Neural cell (in vitro differentiated cells): ENCODE measurements around the gene STEAP1. TPM values are rescaled to one million over a fixed set of nuclear protein-coding genes. Genes with fewer than 3 reads are reported as not detected.

ENCODE experiments used
- H2AFZ ChIP-seq: fragments of 200-600, 300-800 bp; sonication (generic), shearing (Covaris generic); 2 replicates; pipeline ENCODE4 v1.6.0; 2014; ENCODE audit warnings: low read depth, mild to moderate bottlenecking, antibody characterized with exemption, low read length, moderate library complexity
- H3F3A ChIP-seq: fragments of 200-600 bp; shearing (Covaris generic); 2 replicates; pipeline ENCODE4 v1.6.1; 2016; ENCODE audit warnings: mild to moderate bottlenecking, moderate library complexity, mixed read lengths, antibody characterized with exemption, low read length; ENCODE audit not compliant: insufficient read depth, poor library complexity, severe bottlenecking
- H3K27ac ChIP-seq: fragments of 200-600, 300-800 bp; sonication (generic), shearing (Covaris generic); 2 replicates; pipeline ENCODE4 v1.5.1; 2014; ENCODE audit warnings: mild to moderate bottlenecking, low read length, moderate library complexity
- H3K27me3 ChIP-seq: fragments of 300-800, 200-600 bp; sonication (generic), shearing (Covaris generic); 2 replicates; pipeline ENCODE4 v1.6.0; 2014; ENCODE audit warnings: mild to moderate bottlenecking, low read depth, low read length, moderate library complexity; ENCODE audit not compliant: insufficient read depth
- H3K36me3 ChIP-seq: fragments of 300-800, 200-600 bp; sonication (generic), shearing (Covaris generic); 2 replicates; pipeline ENCODE4 v1.5.1; 2014; ENCODE audit warnings: mild to moderate bottlenecking, antibody characterized with exemption, low read length, moderate library complexity; ENCODE audit not compliant: insufficient read depth
- H3K4me2 ChIP-seq: fragments of 300-800, 200-600 bp; sonication (generic), shearing (Covaris generic); 2 replicates; pipeline ENCODE4 v1.6.0; 2014; ENCODE audit warnings: mild to moderate bottlenecking, low read length
- H3K4me3 ChIP-seq: fragments of 300-800, 200-600 bp; sonication (generic), shearing (Covaris generic); 2 replicates; pipeline ENCODE4 v1.5.1; 2014; ENCODE audit warnings: mild to moderate bottlenecking, low read length, moderate library complexity
- H3K79me2 ChIP-seq: fragments of 200-600 bp; shearing (Covaris generic); replicated peaks from 2 replicates; pipeline ENCODE4 v1.6.0; 2014; ENCODE audit warnings: mild to moderate bottlenecking, low read length, moderate library complexity; ENCODE audit not compliant: insufficient read depth
- H3K9ac ChIP-seq: fragments of 300-800, 200-600 bp; sonication (generic), shearing (Covaris generic); 2 replicates; pipeline ENCODE4 v1.6.1; 2016; ENCODE audit warnings: mild to moderate bottlenecking, low read length, mixed read lengths
- H3K9me2 ChIP-seq: fragments of 200-600 bp; shearing (Covaris generic); 2 replicates; pipeline ENCODE4 v1.6.1; 2016; ENCODE audit warnings: mild to moderate bottlenecking, low read length, mixed read lengths; ENCODE audit not compliant: insufficient read depth
- H3K9me3 ChIP-seq: fragments of 200-600, 300-800 bp; sonication (generic), shearing (Covaris generic); 2 replicates; pipeline ENCODE4 v1.6.1; 2016; ENCODE audit warnings: mild to moderate bottlenecking, mixed run types, low read length, moderate library complexity, mixed read lengths
- H4K20me1 ChIP-seq: fragments of 200-600 bp; shearing (Covaris generic); 2 replicates; pipeline ENCODE4 v1.6.1; 2016; ENCODE audit warnings: mild to moderate bottlenecking, mixed run types; ENCODE audit not compliant: insufficient read depth
- EP300 ChIP-seq: fragments of 450-650 bp; conservative IDR thresholded peaks from 2 replicates; pipeline ENCODE4 v1.6.1; 2014; ENCODE audit warnings: antibody characterized with exemption, mild to moderate bottlenecking, moderate library complexity; ENCODE audit not compliant: poor library complexity, severe bottlenecking
- EZH2 ChIP-seq: fragments of 200-600, 300-800 bp; shearing (Covaris generic), sonication (generic); IDR thresholded peaks from 2 replicates; pipeline ENCODE4 v1.6.1; 2014; ENCODE audit warnings: antibody characterized with exemption, low read length, borderline replicate concordance, mild to moderate bottlenecking; ENCODE audit not compliant: insufficient read depth, poor library complexity, severe bottlenecking
- MXI1 ChIP-seq: fragments of 450-650 bp; conservative IDR thresholded peaks from 2 replicates; pipeline ENCODE4 v1.6.1; 2014; ENCODE audit warnings: antibody characterized with exemption, mild to moderate bottlenecking; ENCODE audit not compliant: poor library complexity, severe bottlenecking
- POLR2AphosphoS5 ChIP-seq: IDR thresholded peaks from 2 replicates; pipeline ENCODE4 v1.6.1; 2012
- RAD21 ChIP-seq: fragments of 450-650 bp; conservative IDR thresholded peaks from 2 replicates; pipeline ENCODE4 v1.6.1; 2014; ENCODE audit warnings: antibody characterized with exemption, mild to moderate bottlenecking, moderate library complexity
- SMC3 ChIP-seq: fragments of 450-650 bp; conservative IDR thresholded peaks from 2 replicates; pipeline ENCODE4 v1.6.1; 2014; ENCODE audit warnings: antibody characterized with exemption, mild to moderate bottlenecking, moderate library complexity; ENCODE audit not compliant: poor library complexity
- TAF1 ChIP-seq: IDR thresholded peaks from 2 replicates; pipeline ENCODE4 v1.6.1; 2012; ENCODE audit warnings: low read depth
- polyA plus RNA-seq: library from polyadenylated mRNA; depleted of rRNA; stranded (reverse); fragments of >200 nt; gene quantifications from 2 replicates; pipeline ENCODE4 v1.2.3, GENCODE V29; 2014
- TF ChIP-seq, protein P1 (sequence below): fragments of 450-650 bp; IDR thresholded peaks from 2 replicates; pipeline ENCODE4 v1.5.1; 2014; ENCODE audit warnings: antibody characterized with exemption, mild to moderate bottlenecking, moderate library complexity; ENCODE audit not compliant: poor library complexity, severe bottlenecking
- TF ChIP-seq, protein P2 (sequence below): IDR thresholded peaks from 2 replicates; pipeline ENCODE4 v1.6.1; 2012; ENCODE audit warnings: borderline replicate concordance

The STEAP1 gene
- polyA plus RNA-seq, 1 donor from 2014 or later = not detected

DNA sequence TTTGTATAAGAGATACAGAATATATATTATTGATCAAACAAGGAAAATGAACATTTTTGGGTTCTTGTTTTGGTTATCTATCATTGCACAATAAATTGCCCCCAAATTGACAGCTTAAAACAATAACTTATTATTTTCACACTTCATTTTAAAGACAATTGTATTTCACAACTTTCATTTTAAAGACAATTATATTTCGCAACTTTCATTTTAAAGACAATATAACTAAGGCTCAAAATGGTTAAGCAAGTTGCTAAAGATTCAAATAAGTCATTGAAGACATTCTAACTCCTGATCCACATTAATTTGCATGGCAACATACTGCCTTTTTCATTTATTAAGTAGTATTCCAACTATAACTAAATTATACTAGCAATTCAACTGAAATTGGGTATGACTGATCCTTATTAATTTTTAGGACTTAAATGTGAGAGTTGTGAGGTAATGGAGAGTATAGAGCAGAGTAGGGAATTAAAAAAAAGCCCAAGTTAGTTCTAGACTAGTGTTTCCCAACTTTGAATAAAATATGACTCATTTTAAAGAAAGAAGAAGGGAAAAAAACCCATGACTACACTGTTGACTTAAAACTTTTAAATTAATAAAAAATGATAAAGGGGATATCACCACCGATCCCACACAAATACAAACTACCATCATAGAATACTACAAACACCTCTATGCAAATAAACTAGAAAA, 47.4 kb downstream of the STEAP1 start:
- H4K20me1 ChIP-seq = no peaks in the 10 kb centered on the region
- H3K27me3 ChIP-seq = no peaks in the 10 kb centered on the region
- H3K9ac ChIP-seq = no peak overlapping the region
- H3K4me2 ChIP-seq = no peak overlapping the region
- no peaks in the 10 kb centered on the region for H3K36me3 ChIP-seq
- H3K79me2 ChIP-seq = no peaks in the 10 kb centered on the region
- no peaks in the 10 kb centered on the region for H3F3A ChIP-seq
- H3K4me3 ChIP-seq = no peak overlapping the region
- no peaks in the 10 kb centered on the region for H3K9me3 ChIP-seq
- TF ChIP-seq RAD21 (no peak), EP300 (no peak), POLR2AphosphoS5 (no peak), TAF1 (no peak), SMC3 (no peak), EZH2 (no peak), MXI1 (no peak)
- TF ChIP-seq, protein P1, sequence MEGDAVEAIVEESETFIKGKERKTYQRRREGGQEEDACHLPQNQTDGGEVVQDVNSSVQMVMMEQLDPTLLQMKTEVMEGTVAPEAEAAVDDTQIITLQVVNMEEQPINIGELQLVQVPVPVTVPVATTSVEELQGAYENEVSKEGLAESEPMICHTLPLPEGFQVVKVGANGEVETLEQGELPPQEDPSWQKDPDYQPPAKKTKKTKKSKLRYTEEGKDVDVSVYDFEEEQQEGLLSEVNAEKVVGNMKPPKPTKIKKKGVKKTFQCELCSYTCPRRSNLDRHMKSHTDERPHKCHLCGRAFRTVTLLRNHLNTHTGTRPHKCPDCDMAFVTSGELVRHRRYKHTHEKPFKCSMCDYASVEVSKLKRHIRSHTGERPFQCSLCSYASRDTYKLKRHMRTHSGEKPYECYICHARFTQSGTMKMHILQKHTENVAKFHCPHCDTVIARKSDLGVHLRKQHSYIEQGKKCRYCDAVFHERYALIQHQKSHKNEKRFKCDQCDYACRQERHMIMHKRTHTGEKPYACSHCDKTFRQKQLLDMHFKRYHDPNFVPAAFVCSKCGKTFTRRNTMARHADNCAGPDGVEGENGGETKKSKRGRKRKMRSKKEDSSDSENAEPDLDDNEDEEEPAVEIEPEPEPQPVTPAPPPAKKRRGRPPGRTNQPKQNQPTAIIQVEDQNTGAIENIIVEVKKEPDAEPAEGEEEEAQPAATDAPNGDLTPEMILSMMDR = no peak
- TF ChIP-seq, protein P2, sequence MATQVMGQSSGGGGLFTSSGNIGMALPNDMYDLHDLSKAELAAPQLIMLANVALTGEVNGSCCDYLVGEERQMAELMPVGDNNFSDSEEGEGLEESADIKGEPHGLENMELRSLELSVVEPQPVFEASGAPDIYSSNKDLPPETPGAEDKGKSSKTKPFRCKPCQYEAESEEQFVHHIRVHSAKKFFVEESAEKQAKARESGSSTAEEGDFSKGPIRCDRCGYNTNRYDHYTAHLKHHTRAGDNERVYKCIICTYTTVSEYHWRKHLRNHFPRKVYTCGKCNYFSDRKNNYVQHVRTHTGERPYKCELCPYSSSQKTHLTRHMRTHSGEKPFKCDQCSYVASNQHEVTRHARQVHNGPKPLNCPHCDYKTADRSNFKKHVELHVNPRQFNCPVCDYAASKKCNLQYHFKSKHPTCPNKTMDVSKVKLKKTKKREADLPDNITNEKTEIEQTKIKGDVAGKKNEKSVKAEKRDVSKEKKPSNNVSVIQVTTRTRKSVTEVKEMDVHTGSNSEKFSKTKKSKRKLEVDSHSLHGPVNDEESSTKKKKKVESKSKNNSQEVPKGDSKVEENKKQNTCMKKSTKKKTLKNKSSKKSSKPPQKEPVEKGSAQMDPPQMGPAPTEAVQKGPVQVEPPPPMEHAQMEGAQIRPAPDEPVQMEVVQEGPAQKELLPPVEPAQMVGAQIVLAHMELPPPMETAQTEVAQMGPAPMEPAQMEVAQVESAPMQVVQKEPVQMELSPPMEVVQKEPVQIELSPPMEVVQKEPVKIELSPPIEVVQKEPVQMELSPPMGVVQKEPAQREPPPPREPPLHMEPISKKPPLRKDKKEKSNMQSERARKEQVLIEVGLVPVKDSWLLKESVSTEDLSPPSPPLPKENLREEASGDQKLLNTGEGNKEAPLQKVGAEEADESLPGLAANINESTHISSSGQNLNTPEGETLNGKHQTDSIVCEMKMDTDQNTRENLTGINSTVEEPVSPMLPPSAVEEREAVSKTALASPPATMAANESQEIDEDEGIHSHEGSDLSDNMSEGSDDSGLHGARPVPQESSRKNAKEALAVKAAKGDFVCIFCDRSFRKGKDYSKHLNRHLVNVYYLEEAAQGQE = no peak
- no peaks in the 10 kb centered on the region for H3K9me2 ChIP-seq
- H3K27ac ChIP-seq = no peak overlapping the region
- H2AFZ ChIP-seq = no peak overlapping the region

DNA sequence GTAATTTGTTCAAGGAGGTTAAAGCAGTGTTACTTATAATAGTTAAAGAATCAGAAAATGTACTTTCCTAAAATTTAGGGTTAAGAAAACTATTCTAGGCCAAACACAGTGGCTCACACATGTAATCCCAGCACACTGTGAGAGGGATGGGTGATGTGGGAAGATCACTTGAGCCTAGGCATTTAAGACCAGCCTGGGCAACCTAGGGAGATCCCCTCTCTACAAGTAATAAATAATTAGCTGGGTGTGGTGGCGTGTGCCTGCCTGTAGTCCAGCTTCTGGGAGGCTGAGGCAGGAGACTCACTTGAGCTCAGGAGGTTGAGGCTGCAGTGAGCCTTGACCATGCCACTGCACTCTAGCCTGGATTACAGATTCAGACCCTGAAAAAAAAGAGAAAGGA, 53.7 kb downstream of the STEAP1 start:
- Histone ChIP-seq H3K9me3 (no peaks in the 10 kb centered on the region), H3K36me3 (no peaks in the 10 kb centered on the region), H2AFZ (no peak overlapping the region), H3K9me2 (no peaks in the 10 kb centered on the region), H3K79me2 (no peaks in the 10 kb centered on the region), H3K4me3 (no peak overlapping the region), H3F3A (no peaks in the 10 kb centered on the region), H3K4me2 (no peak overlapping the region), H4K20me1 (no peaks in the 10 kb centered on the region), H3K27me3 (peaks cover 5% of the 10 kb centered on the region), H3K27ac (no peak overlapping the region), H3K9ac (no peak overlapping the region)
- TF ChIP-seq SMC3 (no peak), RAD21 (no peak), TAF1 (no peak), EZH2 (no peak), POLR2AphosphoS5 (no peak), EP300 (no peak)
- TF ChIP-seq, protein P2 = no peak
- TF ChIP-seq, protein P1 = no peak
